Activated CD4-positive, alpha-beta T cell treated with anti-CD3 and anti-CD28 coated beads for 24 hours (primary cell): ENCODE data around the gene PLA2R1.
A peak's percentile ranks its signal among the peaks of the same experiment; 100 is the strongest.
"Not testable (repeated sequence)": the region's sequence is repeated elsewhere in the genome, so short reads cannot be mapped to it uniquely, and the experiment has no call there.

ENCODE experiments used
- DNase-seq, 2 donors: peaks; one replicate each; pipeline ENCODE4 v3.0.0-alpha.2; 2020; ENCODE audit warnings: low read depth in 2 of 2

Gene PLA2R1

GRCh38 chr2:159982842-159983785 is 79.3 kb downstream of the PLA2R1 start:
- no peak for DNase-seq

GRCh38 chr2:159982270-159982669 is 80.1 kb downstream of the PLA2R1 start:
- no peak for DNase-seq

GRCh38 chr2:159976527-159977160 is 85.8 kb downstream of the PLA2R1 start:
- DNase-seq: no peak

GRCh38 chr2:159973325-159973724 is 89.1 kb downstream of the PLA2R1 start:
- DNase-seq: no peak

GRCh38 chr2:159971365-159972152 is 90.9 kb downstream of the PLA2R1 start:
- DNase-seq: no peak

GRCh38 chr2:159970548-159970947 is 91.9 kb downstream of the PLA2R1 start:
- DNase-seq: not testable (repeated sequence)

GRCh38 chr2:159968279-159968900 is 94.0 kb downstream of the PLA2R1 start:
- peak in 1 of 2 donors; percentile 7 for DNase-seq

- no peak for DNase-seq
Observed at GRCh38 chr2:159963700-159964099, 98.7 kb downstream of the PLA2R1 start.

- not testable (repeated sequence) for DNase-seq
Observed at GRCh38 chr2:159962513-159962912, 99.9 kb downstream of the PLA2R1 start.

- DNase-seq: no peak
Observed at GRCh38 chr2:159961451-159961850, 101.0 kb downstream of the PLA2R1 start.

GRCh38 chr2:159961037-159961436 is 101.4 kb downstream of the PLA2R1 start:
- no peak for DNase-seq

GRCh38 chr2:159960414-159960813 is 102.0 kb downstream of the PLA2R1 start:
- DNase-seq: no peak

GRCh38 chr2:159959136-159959535 is 103.3 kb downstream of the PLA2R1 start:
- no peak for DNase-seq

- no peak for DNase-seq
Observed at GRCh38 chr2:159953136-159953823, 109.1 kb downstream of the PLA2R1 start.

- DNase-seq: no peak
Observed at GRCh38 chr2:159946326-159946999, 116.0 kb downstream of the PLA2R1 start.

- DNase-seq: no peak
Observed at GRCh38 chr2:159944874-159945273, 117.5 kb downstream of the PLA2R1 start.

GRCh38 chr2:159942146-159942545 is 120.3 kb downstream of the PLA2R1 start:
- DNase-seq: no peak

GRCh38 chr2:159941729-159942128 is 120.7 kb downstream of the PLA2R1 start:
- no peak for DNase-seq

GRCh38 chr2:159939946-159940345 is 122.5 kb downstream of the PLA2R1 start:
- DNase-seq: no peak

GRCh38 chr2:159938395-159938794 is 124.0 kb downstream of the PLA2R1 start:
- no peak for DNase-seq

- no peak for DNase-seq
Observed at GRCh38 chr2:159936471-159936870, 125.9 kb downstream of the PLA2R1 start.
